VCaP (cell line): Measurements from ENCODE around the gene ISY1.
"Not testable (repeated sequence)": the region's sequence is repeated elsewhere in the genome, so short reads cannot be mapped to it uniquely, and the experiment has no call there.

Experiments
- H3K27ac ChIP-seq: fragments of 450-650 bp; 2 replicates; pipeline ENCODE4 v1.5.1; 2017
- CTCF ChIP-seq: fragments of 450-650 bp; conservative IDR thresholded peaks from 2 replicates; pipeline ENCODE4 v1.5.1; 2017; ENCODE audit warnings: mild to moderate bottlenecking, moderate library complexity

The ISY1 gene

GRCh38 chr3:129164500-129164899 is 3.6 kb upstream of the ISY1 start:
- no peak for TF ChIP-seq CTCF
- no peak overlapping the region for H3K27ac ChIP-seq

GRCh38 chr3:129162729-129163579 is 2.1 kb upstream of the ISY1 start:
- no peak for TF ChIP-seq CTCF
- peak overlapping the region; percentile 96 for H3K27ac ChIP-seq

GRCh38 chr3:129161860-129162271 is 1.0 kb upstream of the ISY1 start:
- peak overlapping the region; percentile 96 for H3K27ac ChIP-seq
- TF ChIP-seq CTCF, result peak; percentile 46

GRCh38 chr3:129144786-129145185 is 16.1 kb downstream of the ISY1 start:
- TF ChIP-seq CTCF, result no peak
- no peak overlapping the region for H3K27ac ChIP-seq

- H3K27ac ChIP-seq, result not testable (repeated sequence)
These were observed 19.9 kb downstream of the ISY1 start for GRCh38 chr3:129141011-129141410.

GRCh38 chr3:129139911-129140310 is 21.0 kb downstream of the ISY1 start:
- no peak overlapping the region for H3K27ac ChIP-seq
- no peak for TF ChIP-seq CTCF

- not testable (repeated sequence) for H3K27ac ChIP-seq
These were observed 24.6 kb downstream of the ISY1 start for GRCh38 chr3:129136275-129136674.

GRCh38 chr3:129132097-129132866 is 28.6 kb downstream of the ISY1 start:
- H3K27ac ChIP-seq, result no peak overlapping the region
- TF ChIP-seq CTCF, result no peak
